Activated CD4-positive, alpha-beta memory T cell treated with anti-CD3 and anti-CD28 coated beads for 36 hours (primary cell): Measurements from ENCODE around the gene ARL15. TPM values are rescaled to one million over a fixed set of nuclear protein-coding genes. Genes with fewer than 3 reads are reported as not detected.

Experiments
- CTCF ChIA-PET: fragments of 350-600 bp; sonication (Branson Sonifier 250); formaldehyde crosslinking; loops from one replicate; lab custom pipeline; 2021; ENCODE audit warnings: antibody characterized with exemption, inconsistent platforms; lab: Charles Lee
- POLR2A ChIA-PET: fragments of 350-600 bp; sonication (Branson Sonifier 250); formaldehyde crosslinking; loops from one replicate; lab custom pipeline; 2021; ENCODE audit warnings: antibody characterized with exemption; lab: Charles Lee
- DNase-seq: peaks from one replicate; pipeline ENCODE4 v3.0.0-alpha.2; 2020
- H3K27ac Mint-ChIP-seq: one replicate; pipeline ENCODE4 v1.8.0; 2021; ENCODE audit warnings: mixed read lengths
- H3K27me3 Mint-ChIP-seq: one replicate; pipeline ENCODE4 v1.8.0; 2021; ENCODE audit warnings: mixed read lengths
- H3K36me3 Mint-ChIP-seq: one replicate; pipeline ENCODE4 v1.8.0; 2021; ENCODE audit warnings: mixed read lengths
- H3K4me1 Mint-ChIP-seq: one replicate; pipeline ENCODE4 v1.8.0; 2021; ENCODE audit warnings: low read depth, mixed read lengths
- H3K4me3 Mint-ChIP-seq: one replicate; pipeline ENCODE4 v1.8.0; 2021; ENCODE audit warnings: mild to moderate bottlenecking, mixed read lengths
- H3K9me3 Mint-ChIP-seq: one replicate; pipeline ENCODE4 v1.8.0; 2021; ENCODE audit warnings: mixed read lengths
- intact Hi-C: fragments of 100-400 bp; cut with micrococcal nuclease; formaldehyde crosslinking; loops from one replicate; pipeline ENCODE4 v1.15.1; 2023
- total RNA-seq, 2 experiments: library from RNA; stranded (reverse); gene quantifications; one replicate each; pipeline ENCODE4 v1.2.3, GENCODE V29; 2021

The ARL15 gene
- total RNA-seq, 2 experiments from 2014 or later: 4.5 to 5.5 TPM

- H3K4me1 Mint-ChIP-seq: no peaks in the 10 kb centered on the region
- ChIA-PET POLR2A (no interaction called here), CTCF (no interaction called here)
- H3K27ac Mint-ChIP-seq: no peak overlapping the region
- H3K36me3 Mint-ChIP-seq: peaks cover 1% of the 10 kb centered on the region
- no peak overlapping the region for H3K4me3 Mint-ChIP-seq
- H3K27me3 Mint-ChIP-seq: no peaks in the 10 kb centered on the region
- no peak for DNase-seq
- intact Hi-C loops: no loop called here
- no peaks in the 10 kb centered on the region for H3K9me3 Mint-ChIP-seq
These were observed 418.1 kb downstream of the ARL15 start for GRCh38 chr5:53892224-53892623.

GRCh38 chr5:53891159-53891558 lies 419.2 kb downstream of the ARL15 start:
- H3K27me3 Mint-ChIP-seq: no peaks in the 10 kb centered on the region
- no peaks in the 10 kb centered on the region for H3K4me1 Mint-ChIP-seq
- ChIA-PET CTCF (no interaction called here), POLR2A (no interaction called here)
- no peak overlapping the region for H3K4me3 Mint-ChIP-seq
- intact Hi-C loops: no loop called here
- H3K27ac Mint-ChIP-seq: no peak overlapping the region
- peaks cover 1% of the 10 kb centered on the region for H3K36me3 Mint-ChIP-seq
- H3K9me3 Mint-ChIP-seq: no peaks in the 10 kb centered on the region
- DNase-seq: no peak

- Mint-ChIP-seq H3K27me3 (no peaks in the 10 kb centered on the region), H3K27ac (no peak overlapping the region), H3K4me3 (no peak overlapping the region), H3K9me3 (no peaks in the 10 kb centered on the region), H3K4me1 (no peaks in the 10 kb centered on the region), H3K36me3 (peaks cover 1% of the 10 kb centered on the region)
- ChIA-PET POLR2A (no interaction called here), CTCF (no interaction called here)
- intact Hi-C loops: no loop called here
- DNase-seq: no peak
These were observed 419.9 kb downstream of the ARL15 start for GRCh38 chr5:53890490-53890889.

- CTCF ChIA-PET: no interaction called here
- Mint-ChIP-seq H3K27me3 (no peaks in the 10 kb centered on the region), H3K4me1 (peaks cover 4% of the 10 kb centered on the region), H3K27ac (no peak overlapping the region), H3K9me3 (no peaks in the 10 kb centered on the region), H3K4me3 (no peak overlapping the region), H3K36me3 (no peaks in the 10 kb centered on the region)
- intact Hi-C loops: no loop called here
- no peak for DNase-seq
- POLR2A ChIA-PET: no interaction called here
These were observed 425.5 kb downstream of the ARL15 start for GRCh38 chr5:53884844-53885243.

- DNase-seq: no peak
- POLR2A ChIA-PET: no interaction called here
- no peaks in the 10 kb centered on the region for H3K27me3 Mint-ChIP-seq
These were observed 426.0 kb downstream of the ARL15 start for GRCh38 chr5:53884417-53884816.

GRCh38 chr5:53882676-53883031 lies 427.7 kb downstream of the ARL15 start:
- Mint-ChIP-seq H3K27ac (no peak overlapping the region), H3K4me3 (no peak overlapping the region), H3K27me3 (no peaks in the 10 kb centered on the region), H3K36me3 (no peaks in the 10 kb centered on the region), H3K4me1 (peaks cover 4% of the 10 kb centered on the region), H3K9me3 (no peaks in the 10 kb centered on the region)
- ChIA-PET CTCF (no interaction called here), POLR2A (no interaction called here)
- intact Hi-C loops: no loop called here
- DNase-seq: no peak

More at GRCh38 chr5:53884417-53884816, 426.0 kb downstream of the ARL15 start:
- Mint-ChIP-seq H3K27ac (no peak overlapping the region), H3K9me3 (no peaks in the 10 kb centered on the region), H3K4me3 (no peak overlapping the region), H3K4me1 (peaks cover 4% of the 10 kb centered on the region), H3K36me3 (no peaks in the 10 kb centered on the region)
- intact Hi-C loops: no loop called here
- CTCF ChIA-PET: no interaction called here

GRCh38 chr5:53882006-53882675 lies 428.2 kb downstream of the ARL15 start:
- no peaks in the 10 kb centered on the region for H3K27me3 Mint-ChIP-seq
- peaks cover 4% of the 10 kb centered on the region for H3K4me1 Mint-ChIP-seq
- H3K27ac Mint-ChIP-seq: no peak overlapping the region
- POLR2A ChIA-PET: no interaction called here
- intact Hi-C loops: no loop called here
- CTCF ChIA-PET: no interaction called here
- no peaks in the 10 kb centered on the region for H3K9me3 Mint-ChIP-seq
- DNase-seq: no peak
- H3K36me3 Mint-ChIP-seq: no peaks in the 10 kb centered on the region
- H3K4me3 Mint-ChIP-seq: no peak overlapping the region

- H3K27me3 Mint-ChIP-seq: no peaks in the 10 kb centered on the region
These were observed 430.6 kb downstream of the ARL15 start for GRCh38 chr5:53879708-53880323.

GRCh38 chr5:53878015-53878414 lies 432.4 kb downstream of the ARL15 start:
- no peak overlapping the region for H3K4me3 Mint-ChIP-seq
- POLR2A ChIA-PET: no interaction called here
- no peaks in the 10 kb centered on the region for H3K36me3 Mint-ChIP-seq
- H3K27me3 Mint-ChIP-seq: no peaks in the 10 kb centered on the region
- CTCF ChIA-PET: interaction anchor here (1.2 kb wide), 1 partner anchor 12 kb away, joined by 3 read pairs; no protein-coding TSS in a partner anchor
- no peak overlapping the region for H3K27ac Mint-ChIP-seq
- intact Hi-C loops: no loop called here
- DNase-seq: no peak
- peaks cover 5% of the 10 kb centered on the region for H3K9me3 Mint-ChIP-seq
- peaks cover 4% of the 10 kb centered on the region for H3K4me1 Mint-ChIP-seq

More at GRCh38 chr5:53879708-53880323, 430.6 kb downstream of the ARL15 start:
- ChIA-PET POLR2A (no interaction called here), CTCF (interaction anchor here (0.6 kb wide), 1 partner anchor 9 kb away, joined by 3 read pairs; no protein-coding TSS in a partner anchor)
- no peaks in the 10 kb centered on the region for H3K9me3 Mint-ChIP-seq
- peaks cover 4% of the 10 kb centered on the region for H3K4me1 Mint-ChIP-seq
- intact Hi-C loops: no loop called here
- H3K4me3 Mint-ChIP-seq: no peak overlapping the region
- DNase-seq: no peak
- no peaks in the 10 kb centered on the region for H3K36me3 Mint-ChIP-seq
- no peak overlapping the region for H3K27ac Mint-ChIP-seq

GRCh38 chr5:53877243-53877642 lies 433.1 kb downstream of the ARL15 start:
- CTCF ChIA-PET: interaction anchor here (1.2 kb wide), 1 partner anchor 11 kb away, joined by 3 read pairs; no protein-coding TSS in a partner anchor
- POLR2A ChIA-PET: no interaction called here
- Mint-ChIP-seq H3K4me1 (peaks cover 2% of the 10 kb centered on the region), H3K9me3 (peaks cover 5% of the 10 kb centered on the region), H3K36me3 (no peaks in the 10 kb centered on the region), H3K27me3 (no peaks in the 10 kb centered on the region), H3K27ac (no peak overlapping the region), H3K4me3 (no peak overlapping the region)
- intact Hi-C loops: no loop called here
- DNase-seq: no peak

- Mint-ChIP-seq H3K27me3 (no peaks in the 10 kb centered on the region), H3K4me1 (no peaks in the 10 kb centered on the region), H3K4me3 (no peak overlapping the region), H3K27ac (no peak overlapping the region), H3K36me3 (no peaks in the 10 kb centered on the region), H3K9me3 (peaks cover 5% of the 10 kb centered on the region)
- CTCF ChIA-PET: no interaction called here
- DNase-seq: no peak
- POLR2A ChIA-PET: no interaction called here
- intact Hi-C loops: no loop called here
These were observed 436.0 kb downstream of the ARL15 start for GRCh38 chr5:53874409-53874808.

- no peak for DNase-seq
- H3K4me1 Mint-ChIP-seq: no peaks in the 10 kb centered on the region
- intact Hi-C loops: no loop called here
- peaks cover 1% of the 10 kb centered on the region for H3K27me3 Mint-ChIP-seq
- H3K4me3 Mint-ChIP-seq: no peak overlapping the region
- H3K27ac Mint-ChIP-seq: no peak overlapping the region
- CTCF ChIA-PET: no interaction called here
- POLR2A ChIA-PET: no interaction called here
- peaks cover 5% of the 10 kb centered on the region for H3K9me3 Mint-ChIP-seq
- no peaks in the 10 kb centered on the region for H3K36me3 Mint-ChIP-seq
These were observed 437.1 kb downstream of the ARL15 start for GRCh38 chr5:53873235-53873634.

- ChIA-PET CTCF (no interaction called here), POLR2A (no interaction called here)
- Mint-ChIP-seq H3K4me1 (no peaks in the 10 kb centered on the region), H3K36me3 (no peaks in the 10 kb centered on the region), H3K27ac (no peak overlapping the region), H3K4me3 (no peak overlapping the region), H3K9me3 (peaks cover 5% of the 10 kb centered on the region), H3K27me3 (peaks cover 5% of the 10 kb centered on the region)
- no peak for DNase-seq
- intact Hi-C loops: no loop called here
These were observed 438.6 kb downstream of the ARL15 start for GRCh38 chr5:53871775-53872174.
